Effector memory CD4-positive, alpha-beta T cell (primary cell): ENCODE data around the gene IFNGR2.

ENCODE experiments used
- DNase-seq, 3 donors: peaks; one replicate each; pipeline ENCODE4 v3.0.0-alpha.2; 2020
- H3K27ac ChIP-seq: 2 replicates; pipeline ENCODE4 v1.7.0; 2013; ENCODE audit warnings: mild to moderate bottlenecking, low read length, moderate library complexity; ENCODE audit not compliant: insufficient read depth, poor library complexity, severe bottlenecking
- H3K27me3 ChIP-seq: replicated peaks from 2 replicates; pipeline ENCODE4 v1.7.0; 2013; ENCODE audit warnings: mild to moderate bottlenecking, low read length; ENCODE audit not compliant: insufficient read depth, control insufficient read depth, poor library complexity, severe bottlenecking
- H3K36me3 ChIP-seq: 2 replicates; pipeline ENCODE4 v1.7.0; 2013; ENCODE audit warnings: mild to moderate bottlenecking, low read length, moderate library complexity; ENCODE audit not compliant: control insufficient read depth, insufficient read depth
- H3K4me1 ChIP-seq: 2 replicates; pipeline ENCODE4 v1.7.0; 2013; ENCODE audit warnings: low read length, mild to moderate bottlenecking; ENCODE audit not compliant: control insufficient read depth, insufficient read depth, poor library complexity, severe bottlenecking
- H3K4me3 ChIP-seq: 2 replicates; pipeline ENCODE4 v1.7.0; 2013; ENCODE audit warnings: low read length, low read depth, mild to moderate bottlenecking; ENCODE audit not compliant: insufficient read depth, poor library complexity, severe bottlenecking
- H3K9me3 ChIP-seq: 2 replicates; pipeline ENCODE4 v1.7.0; 2013; ENCODE audit warnings: mild to moderate bottlenecking, low read length, moderate library complexity; ENCODE audit not compliant: control insufficient read depth

The IFNGR2 gene

GRCh38 chr21:33386222-33386784 lies 16.9 kb upstream of the IFNGR2 start:
- DNase-seq = no peak
- H3K27me3 ChIP-seq = no peaks in the 10 kb centered on the region
- H3K4me3 ChIP-seq = no peak overlapping the region
- H3K27ac ChIP-seq = no peak overlapping the region
- no peaks in the 10 kb centered on the region for H3K9me3 ChIP-seq
- H3K4me1 ChIP-seq = peaks cover 31% of the 10 kb centered on the region
- no peaks in the 10 kb centered on the region for H3K36me3 ChIP-seq

DNA sequence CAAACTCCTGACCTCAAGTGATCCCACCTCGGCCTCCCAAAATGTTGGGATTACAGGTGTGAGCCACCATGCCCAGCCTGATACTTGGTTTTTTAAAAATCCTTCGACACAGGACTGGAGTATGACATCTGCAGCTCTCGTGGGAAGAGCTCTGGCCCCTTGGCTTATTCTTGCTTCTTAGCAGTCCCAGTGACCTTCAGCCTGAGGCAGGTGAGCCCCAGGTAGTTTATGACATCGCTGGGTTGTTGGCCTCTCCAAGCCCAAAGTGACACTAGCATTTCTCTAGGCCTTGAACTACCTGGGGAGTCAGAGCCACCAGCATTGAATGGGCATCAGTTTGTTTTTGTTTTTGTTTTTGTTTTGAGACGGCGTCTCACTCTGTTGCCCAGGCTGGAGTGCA lies 15.9 kb upstream of the IFNGR2 start:
- Histone ChIP-seq H3K27ac (no peak overlapping the region), H3K4me1 (peaks cover 27% of the 10 kb centered on the region), H3K9me3 (no peaks in the 10 kb centered on the region), H3K36me3 (no peaks in the 10 kb centered on the region), H3K27me3 (no peaks in the 10 kb centered on the region), H3K4me3 (no peak overlapping the region)
- DNase-seq = no peak

DNA sequence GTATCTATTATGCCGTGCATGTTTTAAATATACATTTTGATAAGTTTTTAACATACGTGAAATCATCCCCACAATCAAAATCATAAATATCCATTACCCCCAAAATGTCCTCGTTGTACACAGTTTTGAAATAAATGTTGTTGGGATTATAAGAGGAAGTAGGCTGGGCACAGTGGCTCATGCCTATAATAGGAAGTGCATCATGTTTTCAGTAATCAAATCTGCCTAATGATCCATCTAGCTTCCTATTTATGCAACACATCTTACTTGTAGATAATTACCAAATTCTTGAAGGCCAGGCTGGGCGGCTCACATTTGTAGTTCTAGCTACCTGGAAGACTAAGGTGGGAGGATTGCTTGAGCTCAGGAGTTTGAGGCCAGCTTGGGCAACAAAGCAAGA lies 15.0 kb upstream of the IFNGR2 start:
- H3K27me3 ChIP-seq = no peaks in the 10 kb centered on the region

DNA sequence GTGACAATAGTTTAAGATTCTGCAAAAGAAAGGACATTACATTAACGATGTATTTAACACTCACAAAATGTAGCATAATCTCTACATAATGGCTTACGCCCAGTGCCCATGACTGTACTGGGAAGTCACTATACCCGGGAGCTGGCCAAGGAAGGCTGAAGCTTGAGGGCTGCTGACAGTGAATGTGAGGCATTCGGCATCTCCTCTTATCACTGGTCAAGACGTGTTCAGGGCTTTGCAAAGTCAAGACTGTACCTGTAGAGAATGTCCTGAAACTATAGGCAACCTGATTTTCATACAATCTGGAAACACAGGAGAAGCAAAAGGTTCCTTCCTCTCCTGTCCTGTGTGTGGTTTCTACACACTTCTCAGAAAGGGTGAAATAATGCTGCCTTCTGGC lies 12.7 kb upstream of the IFNGR2 start:
- no peaks in the 10 kb centered on the region for H3K36me3 ChIP-seq

More for the DNA sequence above, 15.0 kb upstream of the IFNGR2 start:
- Histone ChIP-seq H3K9me3 (no peaks in the 10 kb centered on the region), H3K4me1 (peaks cover 18% of the 10 kb centered on the region), H3K36me3 (no peaks in the 10 kb centered on the region), H3K27ac (no peak overlapping the region), H3K4me3 (no peak overlapping the region)
- no peak for DNase-seq

GRCh38 chr21:33391656-33392055 lies 11.6 kb upstream of the IFNGR2 start:
- Histone ChIP-seq H3K27ac (no peak overlapping the region), H3K36me3 (no peaks in the 10 kb centered on the region), H3K9me3 (no peaks in the 10 kb centered on the region), H3K27me3 (no peaks in the 10 kb centered on the region), H3K4me1 (no peaks in the 10 kb centered on the region), H3K4me3 (no peak overlapping the region)
- DNase-seq = no peak

More for the DNA sequence above, 12.7 kb upstream of the IFNGR2 start:
- Histone ChIP-seq H3K9me3 (no peaks in the 10 kb centered on the region), H3K27me3 (no peaks in the 10 kb centered on the region), H3K27ac (no peak overlapping the region), H3K4me1 (peaks cover 1% of the 10 kb centered on the region), H3K4me3 (no peak overlapping the region)
- DNase-seq = no peak

DNA sequence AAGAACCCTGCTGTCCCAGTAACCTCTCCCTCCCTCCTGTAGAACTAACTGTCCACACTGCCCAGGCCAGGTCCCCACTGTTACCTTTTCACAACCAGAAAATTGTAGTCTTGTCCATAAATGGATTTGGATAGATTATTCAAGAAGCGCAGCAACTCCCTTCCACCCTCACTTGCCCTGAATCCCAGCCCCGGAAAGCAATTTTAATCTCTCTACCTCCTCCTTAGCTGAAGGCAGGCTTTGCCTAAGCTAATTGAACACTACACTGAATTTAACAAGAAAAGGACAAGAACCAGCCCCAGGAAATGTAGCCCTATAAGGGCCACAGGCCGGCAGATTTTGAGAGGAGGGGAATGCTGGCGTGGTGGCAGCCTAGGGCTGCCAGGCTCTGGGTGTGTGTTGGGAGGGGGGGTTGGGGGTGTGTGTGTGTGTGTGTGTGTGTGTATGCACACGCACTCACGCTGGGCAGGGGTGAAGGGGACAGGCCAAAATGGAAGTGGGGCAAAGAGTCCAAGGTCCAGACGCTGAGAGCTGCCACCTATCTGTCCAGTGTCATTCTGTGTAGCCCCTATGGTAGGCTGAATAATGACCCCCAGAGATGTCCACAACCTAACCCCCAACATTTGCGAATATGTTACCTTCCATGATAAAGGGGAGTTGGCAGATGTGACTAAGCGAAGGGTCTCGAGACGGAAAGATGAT lies 10.8 kb upstream of the IFNGR2 start:
- Histone ChIP-seq H3K27ac (no peak overlapping the region), H3K4me3 (no peak overlapping the region), H3K36me3 (no peaks in the 10 kb centered on the region), H3K4me1 (no peaks in the 10 kb centered on the region), H3K27me3 (no peaks in the 10 kb centered on the region), H3K9me3 (no peaks in the 10 kb centered on the region)
- DNase-seq = no peak

GRCh38 chr21:33393348-33393747 lies 9.9 kb upstream of the IFNGR2 start:
- Histone ChIP-seq H3K27me3 (no peaks in the 10 kb centered on the region), H3K27ac (no peak overlapping the region), H3K9me3 (no peaks in the 10 kb centered on the region), H3K4me3 (no peak overlapping the region), H3K4me1 (no peaks in the 10 kb centered on the region), H3K36me3 (no peaks in the 10 kb centered on the region)
- no peak for DNase-seq

GRCh38 chr21:33394260-33394659 lies 9.0 kb upstream of the IFNGR2 start:
- DNase-seq = no peak

DNA sequence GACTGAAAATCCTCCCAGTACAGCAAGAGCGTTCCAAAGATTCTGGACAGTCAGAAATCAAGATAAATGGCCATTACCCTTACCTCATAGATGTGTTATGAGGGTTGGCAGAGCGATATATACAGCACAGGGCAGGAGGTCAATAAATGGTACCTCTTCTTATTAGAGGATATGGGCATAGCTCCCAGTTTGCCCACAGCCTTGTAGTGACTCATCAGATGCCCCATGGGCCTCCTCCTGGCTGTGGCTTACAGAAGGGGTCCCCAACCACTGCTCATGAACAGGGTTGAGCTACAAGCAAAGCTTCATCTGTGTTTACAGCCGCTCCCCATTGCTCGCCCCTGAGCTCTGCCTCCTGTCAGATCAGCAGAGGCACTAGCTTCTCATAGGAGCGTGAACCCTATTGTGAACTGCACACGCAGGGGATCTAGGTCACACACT lies 7.3 kb upstream of the IFNGR2 start:
- H3K4me1 ChIP-seq = no peaks in the 10 kb centered on the region
- no peaks in the 10 kb centered on the region for H3K27me3 ChIP-seq
- no peak overlapping the region for H3K27ac ChIP-seq

More at GRCh38 chr21:33394260-33394659, 9.0 kb upstream of the IFNGR2 start:
- Histone ChIP-seq H3K36me3 (no peaks in the 10 kb centered on the region), H3K27me3 (no peaks in the 10 kb centered on the region), H3K27ac (no peak overlapping the region), H3K4me1 (no peaks in the 10 kb centered on the region), H3K9me3 (no peaks in the 10 kb centered on the region), H3K4me3 (no peak overlapping the region)

GRCh38 chr21:33396436-33396835 lies 6.8 kb upstream of the IFNGR2 start:
- Histone ChIP-seq H3K4me3 (no peak overlapping the region), H3K27ac (no peak overlapping the region), H3K9me3 (no peaks in the 10 kb centered on the region), H3K4me1 (no peaks in the 10 kb centered on the region), H3K27me3 (no peaks in the 10 kb centered on the region), H3K36me3 (no peaks in the 10 kb centered on the region)
- no peak for DNase-seq

More for the DNA sequence above, 7.3 kb upstream of the IFNGR2 start:
- Histone ChIP-seq H3K36me3 (no peaks in the 10 kb centered on the region), H3K9me3 (no peaks in the 10 kb centered on the region), H3K4me3 (no peak overlapping the region)
- DNase-seq = no peak
